Activated CD8-positive, alpha-beta memory T cell treated with anti-CD3 and anti-CD28 coated beads for 4 hours (primary cell): ENCODE results near the gene TM6SF1.
"Not testable (repeated sequence)": the region's sequence is repeated elsewhere in the genome, so short reads cannot be mapped to it uniquely, and the experiment has no call there.

Experiments
- DNase-seq, 2 donors: peaks; one replicate each; pipeline ENCODE4 v3.0.0-alpha.2; 2020; ENCODE audit warnings: low read depth in 2 of 2

The TM6SF1 gene

DNA sequence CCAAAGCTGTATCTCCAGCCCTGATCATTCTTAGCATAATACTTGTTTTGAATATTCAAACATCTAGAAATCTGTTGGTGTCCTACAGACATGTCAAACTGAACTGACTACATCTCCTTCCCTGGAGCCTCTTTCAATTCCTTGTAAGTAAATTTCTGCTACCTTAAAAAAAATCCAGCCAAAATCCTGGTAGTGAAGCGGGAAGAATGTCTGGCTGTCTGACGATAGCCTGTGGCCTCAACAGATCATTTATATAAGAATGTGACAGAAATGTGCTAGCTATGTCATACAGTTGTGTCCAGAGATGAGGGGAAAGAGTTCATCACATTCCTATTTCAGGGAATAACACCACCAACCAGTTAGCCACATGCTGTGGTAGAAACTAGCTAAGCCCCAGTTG lies 18.6 kb upstream of the TM6SF1 start:
- DNase-seq, result no peak

DNA sequence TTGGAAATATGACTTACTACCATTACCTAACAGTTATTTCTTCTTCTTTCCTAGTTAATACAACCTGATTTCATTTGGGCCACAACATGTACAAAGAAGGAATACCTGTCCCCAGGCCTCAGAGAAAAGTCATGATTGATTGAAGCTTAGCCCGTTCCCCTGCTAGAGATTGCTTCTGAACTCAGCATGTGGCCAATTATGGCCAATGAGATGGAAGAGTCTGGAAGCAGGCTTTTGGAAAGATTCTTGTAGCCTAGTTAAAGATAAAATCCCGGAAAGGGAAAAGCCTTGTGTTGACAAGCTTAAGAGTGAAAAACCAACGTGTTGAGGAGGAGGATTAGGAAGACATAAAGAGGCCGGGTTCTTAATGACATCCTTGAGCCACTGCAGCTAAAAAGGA lies 17.0 kb upstream of the TM6SF1 start:
- no peak for DNase-seq

DNA sequence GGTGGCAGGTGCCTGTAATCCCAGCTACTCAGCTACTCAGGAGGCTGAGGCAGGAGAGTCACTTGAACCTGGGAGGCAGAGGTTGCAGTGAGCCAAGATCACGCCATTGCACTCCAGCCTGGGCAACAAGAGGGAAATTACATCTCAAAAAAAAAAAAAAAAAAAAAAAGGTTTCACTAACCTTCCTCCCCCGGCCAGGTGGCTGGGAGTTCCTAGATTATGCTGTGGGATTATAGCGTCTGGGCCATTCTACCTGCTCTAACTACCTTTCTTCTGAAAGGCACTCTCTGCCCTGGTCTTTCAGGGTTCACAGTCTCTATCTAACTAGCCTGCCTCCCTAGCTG lies 15.5 kb upstream of the TM6SF1 start:
- DNase-seq, result not testable (repeated sequence)

DNA sequence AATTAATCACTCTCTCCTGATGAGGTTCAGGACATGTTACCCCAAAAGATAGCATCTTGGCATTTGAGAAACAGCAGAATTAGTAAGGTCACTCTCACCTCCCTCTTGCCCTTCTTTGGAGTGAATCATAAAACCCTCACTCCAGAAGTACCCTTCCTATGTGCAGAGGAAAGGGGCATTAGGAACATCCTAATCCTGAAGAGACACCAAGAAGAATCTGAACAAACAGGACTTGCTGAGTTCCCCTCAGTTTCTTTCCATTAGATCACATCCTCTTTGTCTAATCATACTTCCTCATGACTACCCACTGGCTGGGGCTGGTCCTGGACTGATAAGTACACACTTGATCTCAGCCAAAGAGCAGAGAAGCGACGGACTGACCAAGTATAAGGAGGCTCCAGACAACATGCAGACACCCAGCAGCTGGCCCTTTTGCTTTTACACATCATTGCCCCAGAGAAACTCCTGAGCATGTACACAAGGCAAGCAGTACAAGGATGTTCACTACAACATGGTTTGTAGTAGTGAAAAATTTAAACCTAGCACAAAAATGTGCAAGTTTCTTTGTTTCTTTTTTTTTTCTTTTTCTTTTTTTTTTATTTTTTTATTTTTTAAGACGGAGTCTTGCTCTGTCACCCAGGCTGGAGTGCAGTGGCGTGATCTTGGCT lies 15.0 kb upstream of the TM6SF1 start:
- no peak for DNase-seq

DNA sequence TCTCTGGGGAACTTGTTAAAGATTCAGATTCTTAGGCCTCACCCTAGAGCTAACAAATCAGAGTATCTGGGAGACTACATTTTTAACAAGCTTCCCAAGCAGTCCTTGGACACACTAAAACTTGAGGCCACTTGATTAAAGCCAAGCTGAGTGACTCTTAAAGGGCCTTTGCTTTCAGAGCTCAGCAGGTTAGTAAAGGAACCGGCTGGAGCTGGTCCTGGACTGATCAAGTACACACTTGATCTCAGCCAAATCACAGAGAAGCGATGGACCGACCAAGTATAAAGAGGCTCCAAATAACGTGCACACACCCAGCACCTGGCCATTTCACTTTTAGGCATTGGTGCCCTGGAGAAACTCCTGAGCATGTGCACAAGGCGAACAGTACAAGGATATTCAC lies 12.9 kb upstream of the TM6SF1 start:
- no peak for DNase-seq

DNA sequence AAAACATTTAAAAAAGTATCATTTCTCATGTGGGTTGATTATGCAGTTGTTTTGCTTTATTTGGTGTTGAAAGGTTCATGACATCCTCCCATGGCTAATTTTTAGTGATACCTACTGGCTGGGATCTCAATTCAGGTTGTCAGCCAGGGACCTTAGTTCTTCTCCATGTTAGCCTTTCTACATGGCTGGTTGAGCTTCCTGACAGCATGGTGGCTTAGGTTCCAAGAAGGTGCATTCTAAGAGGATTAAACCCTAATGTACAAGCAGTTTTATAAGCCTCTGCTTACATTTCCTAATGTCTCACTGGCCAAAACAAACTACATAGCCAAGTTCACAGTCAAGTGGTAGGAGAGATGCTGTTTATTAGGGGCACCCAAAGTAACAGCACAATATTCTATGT lies 9.4 kb upstream of the TM6SF1 start:
- DNase-seq, result no peak

DNA sequence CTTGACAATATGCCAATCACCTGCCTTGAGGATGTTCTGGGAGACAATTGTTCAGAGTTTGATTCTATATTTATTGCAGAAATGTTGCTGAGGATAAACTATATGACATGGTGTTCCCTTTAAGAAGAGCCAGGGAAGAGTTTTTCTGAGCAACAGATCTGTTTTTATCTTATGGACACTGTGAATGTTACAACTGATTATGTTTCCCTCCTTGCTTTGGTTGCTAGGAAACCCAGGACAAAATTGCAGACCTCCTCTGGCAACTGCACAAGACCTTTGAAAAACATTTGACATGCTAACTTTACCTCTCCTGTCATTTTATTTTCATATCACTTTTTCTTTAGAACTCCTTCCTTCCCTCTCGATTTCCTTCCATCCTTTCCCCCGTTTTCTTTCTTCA lies 8.2 kb upstream of the TM6SF1 start:
- no peak for DNase-seq

DNA sequence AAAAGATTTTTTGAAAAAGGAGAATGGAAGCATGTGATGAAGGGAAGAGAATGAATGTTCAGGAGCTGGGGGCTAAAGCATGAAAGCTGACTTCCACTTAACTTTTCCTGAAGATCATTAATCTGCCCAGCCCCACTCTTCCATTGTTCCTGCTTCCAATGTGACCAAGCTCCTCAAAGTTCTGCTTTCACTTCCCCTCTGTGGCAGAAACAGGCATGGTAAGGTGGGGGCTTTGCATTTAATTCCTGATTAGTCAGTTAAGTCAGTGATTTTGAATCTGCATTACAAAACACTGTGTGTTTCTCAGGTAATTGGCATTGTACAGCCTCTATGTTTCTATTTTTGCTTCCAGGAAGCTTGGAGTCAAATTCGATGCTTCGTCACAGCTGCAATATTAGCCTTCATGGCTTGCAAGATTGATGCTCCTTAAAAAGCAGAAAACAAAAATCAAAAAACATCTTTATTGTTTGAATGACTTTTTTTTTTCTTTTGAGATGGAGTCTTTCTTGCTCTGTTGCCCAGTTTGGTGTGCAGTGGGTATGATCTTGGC lies 7.3 kb upstream of the TM6SF1 start:
- DNase-seq, result no peak

DNA sequence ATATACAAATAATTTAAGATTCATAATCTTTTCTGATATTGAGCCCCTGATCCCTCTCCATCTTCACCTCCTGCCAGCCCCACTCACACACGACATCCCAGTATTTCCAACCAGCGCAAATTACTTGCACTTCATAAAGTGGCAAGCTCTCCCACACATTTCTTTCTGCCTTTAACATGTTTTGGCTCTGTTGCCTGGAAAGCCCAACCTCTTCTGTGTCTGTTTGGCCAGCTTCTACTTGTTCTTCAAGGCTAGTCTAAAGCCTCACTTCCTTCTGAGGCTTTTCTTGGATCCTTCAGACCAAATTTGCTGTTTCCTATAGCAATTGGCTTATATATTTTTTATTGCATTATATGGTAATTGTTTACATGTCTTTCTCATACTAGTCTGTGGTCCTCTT lies 5.1 kb upstream of the TM6SF1 start:
- DNase-seq, result no peak

DNA sequence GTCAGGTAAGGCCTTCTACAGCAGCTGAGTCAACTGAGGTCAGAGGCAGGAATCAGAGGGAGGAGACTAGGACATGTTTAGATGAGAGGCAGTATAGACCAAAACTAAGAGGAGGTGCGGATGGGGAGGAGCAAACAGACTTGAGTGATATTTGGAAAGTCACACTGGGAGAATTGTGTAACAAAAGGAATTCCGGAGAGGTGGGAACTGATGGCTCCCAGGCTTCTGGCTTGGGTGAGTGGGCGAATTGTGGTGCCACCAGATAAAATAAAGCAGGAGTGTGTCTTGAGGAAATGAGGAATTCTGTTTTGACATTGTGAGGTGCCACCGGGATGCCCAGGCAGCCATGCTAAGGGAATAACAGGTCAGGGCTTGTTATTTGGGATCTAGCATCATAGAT lies 3.3 kb upstream of the TM6SF1 start:
- DNase-seq, result no peak

DNA sequence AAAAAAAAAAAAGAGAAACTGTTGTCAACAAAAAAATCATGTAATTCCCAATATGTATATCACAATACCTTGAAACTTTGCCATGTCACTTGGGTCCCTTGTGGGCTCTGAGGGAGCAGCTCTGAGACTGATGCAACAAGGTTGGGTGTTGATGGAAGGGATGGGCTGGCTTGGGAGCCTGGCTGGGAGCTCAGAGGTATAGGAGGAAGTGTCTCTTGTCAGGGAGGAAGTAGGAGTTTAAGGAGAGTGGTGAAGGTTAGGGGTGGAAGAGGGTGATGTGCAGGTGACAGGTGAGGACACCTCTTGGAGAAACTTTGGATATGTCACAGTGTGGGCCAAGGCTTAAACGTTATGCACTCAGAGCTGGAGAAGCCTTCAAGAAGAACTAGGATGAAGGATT lies 2.0 kb upstream of the TM6SF1 start:
- no peak for DNase-seq

DNA sequence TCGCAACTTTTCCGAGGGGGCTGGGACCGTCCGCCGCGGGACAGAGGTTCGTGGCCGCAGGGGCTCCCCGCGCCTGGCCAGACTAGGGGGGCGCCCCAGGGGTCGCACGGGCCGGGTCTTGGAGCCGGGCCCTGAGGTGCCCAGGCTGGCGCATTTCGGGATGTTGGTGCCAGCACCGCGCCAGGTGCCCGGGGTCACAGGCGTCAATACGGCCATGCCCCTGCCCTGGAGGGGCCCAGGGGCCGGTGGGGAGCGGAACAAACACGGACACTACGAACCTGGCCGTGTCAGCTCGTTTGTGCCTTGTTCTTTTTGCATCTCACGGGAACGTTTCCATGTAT lies 366 bp downstream of the TM6SF1 start:
- no peak for DNase-seq

DNA sequence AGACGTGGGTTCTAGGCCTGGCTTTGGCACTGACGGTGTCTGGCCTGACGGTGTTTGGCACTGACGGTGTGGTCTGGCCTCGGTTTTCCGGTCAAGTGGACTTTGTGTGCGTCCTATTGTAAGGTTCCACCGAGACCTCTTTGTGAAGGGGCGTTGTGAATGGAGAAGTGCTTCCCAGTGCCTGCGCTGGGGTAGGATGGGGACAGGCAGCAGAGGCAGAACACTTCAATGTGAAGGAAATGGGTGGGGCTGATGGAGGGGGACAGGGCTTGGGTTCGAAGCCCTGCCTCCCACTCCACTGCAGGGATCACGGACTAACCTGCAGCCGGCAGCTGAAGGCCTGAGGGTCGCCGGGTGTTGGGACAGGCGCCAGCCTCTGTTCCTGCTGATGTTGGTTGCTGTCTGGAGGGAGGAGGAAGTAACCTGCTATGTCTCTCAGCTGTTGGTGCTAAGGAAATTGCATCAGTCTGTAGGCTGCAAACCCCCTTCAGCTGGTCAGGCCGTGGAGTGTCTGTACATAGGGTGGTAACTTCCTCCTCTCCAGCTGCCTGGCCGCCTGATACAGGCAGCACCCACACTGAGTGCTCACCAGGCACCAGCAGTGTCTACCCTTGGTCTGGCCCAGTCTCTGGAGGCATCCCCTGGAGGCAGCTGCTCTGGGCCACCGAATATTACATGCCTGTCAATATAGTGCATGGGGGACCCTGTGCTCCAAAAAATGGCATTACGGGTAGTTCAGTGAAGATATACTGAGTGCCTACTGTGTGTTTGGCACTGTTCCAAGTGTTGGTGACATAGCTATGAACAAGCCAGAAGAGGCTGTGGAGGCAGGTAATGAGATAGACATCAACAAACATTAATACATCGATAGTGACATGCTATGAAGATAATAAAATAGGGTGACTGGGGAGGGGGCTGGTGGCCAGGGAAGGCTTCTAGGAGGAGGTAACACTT lies 1.1 kb downstream of the TM6SF1 start:
- DNase-seq, result no peak

DNA sequence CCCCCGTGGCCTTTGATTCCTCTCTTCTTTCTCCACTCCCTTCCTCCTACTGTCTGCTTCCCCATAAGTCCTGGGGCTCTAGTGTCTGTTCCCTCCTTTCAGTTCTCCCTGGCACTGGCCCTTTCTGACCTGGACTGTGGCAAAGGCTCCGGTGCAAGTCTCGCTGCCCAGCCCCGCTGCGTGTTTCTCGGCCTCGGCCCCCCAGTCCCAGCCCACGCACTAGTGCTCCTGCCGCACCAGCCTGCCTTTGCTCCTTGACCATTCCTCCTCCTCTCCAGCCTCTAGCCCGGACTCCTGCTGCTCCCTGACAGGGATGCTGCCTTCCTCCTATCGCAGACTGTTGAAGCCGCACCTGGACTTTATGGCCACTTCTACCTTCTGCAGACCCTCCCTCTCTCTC lies 2.1 kb downstream of the TM6SF1 start:
- no peak for DNase-seq

DNA sequence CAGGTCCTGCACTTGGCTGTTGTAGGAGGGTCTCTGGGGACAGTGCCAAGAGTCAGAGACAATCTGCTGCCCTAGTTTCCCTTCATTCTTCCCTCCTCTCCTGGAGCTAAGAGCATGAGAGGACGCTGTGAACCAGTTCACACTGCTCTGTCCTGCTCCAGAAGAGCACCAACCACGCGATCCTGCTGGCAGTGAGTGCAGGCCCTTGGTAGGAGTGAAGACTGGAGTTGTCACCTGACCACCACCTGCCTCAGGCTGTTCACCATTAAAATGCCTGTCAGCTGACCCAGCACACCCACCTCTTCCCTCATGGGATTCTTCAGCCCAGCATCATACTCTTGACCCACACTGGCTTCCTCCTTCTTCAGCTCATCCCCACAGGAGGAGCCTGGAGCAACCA lies 2.9 kb downstream of the TM6SF1 start:
- DNase-seq, result no peak

DNA sequence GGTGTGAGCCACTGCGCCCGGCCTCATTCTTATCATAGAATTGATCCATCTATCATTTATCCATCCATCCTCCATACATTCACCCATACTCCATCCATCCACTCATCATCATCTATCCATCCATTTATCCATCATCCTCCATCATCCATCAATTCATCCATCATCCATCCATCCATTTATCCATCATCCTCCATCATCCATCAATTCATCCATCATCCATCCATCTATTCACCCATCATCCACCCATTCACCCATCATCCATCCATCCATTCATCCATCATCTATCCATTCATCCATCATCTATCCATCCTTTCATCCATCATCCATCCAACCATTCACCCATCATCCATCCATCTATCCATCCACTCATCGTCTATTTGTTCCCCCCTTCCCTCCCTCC lies 3.7 kb downstream of the TM6SF1 start:
- no peak for DNase-seq

DNA sequence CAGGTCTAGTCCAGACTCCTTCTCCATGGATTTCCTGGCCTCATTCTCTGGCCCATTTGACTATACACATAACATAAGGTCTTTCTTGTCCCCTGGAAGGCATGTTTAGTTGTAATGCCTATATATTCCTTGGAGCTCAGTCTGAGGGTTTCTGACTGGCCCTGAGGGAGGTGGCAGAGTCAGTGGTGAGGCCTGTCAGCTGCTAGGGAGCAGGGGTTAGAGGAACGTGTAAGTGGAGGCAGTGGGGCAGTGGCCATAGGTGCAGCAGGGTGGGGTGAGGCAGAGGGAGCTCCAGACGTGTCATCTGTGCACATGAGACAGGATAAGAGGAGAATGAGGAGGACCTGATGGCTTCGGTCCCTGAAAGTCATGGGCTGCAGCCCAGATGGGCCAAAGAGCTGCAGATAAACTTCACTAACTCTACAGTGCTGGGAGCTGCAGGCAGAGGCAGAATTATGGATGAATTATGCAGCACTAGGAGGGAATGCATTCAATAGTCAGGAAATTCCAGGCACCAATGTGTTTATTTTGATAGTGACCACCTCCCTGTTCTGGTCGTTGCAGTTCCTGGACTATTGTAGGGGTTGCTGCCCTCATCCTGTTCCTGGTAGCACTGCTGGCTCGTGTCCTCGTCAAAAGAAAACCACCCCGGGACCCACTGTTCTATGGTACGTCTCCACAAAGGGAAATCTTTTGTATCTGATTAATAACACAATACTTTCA lies 4.9 kb downstream of the TM6SF1 start:
- DNase-seq, result no peak

DNA sequence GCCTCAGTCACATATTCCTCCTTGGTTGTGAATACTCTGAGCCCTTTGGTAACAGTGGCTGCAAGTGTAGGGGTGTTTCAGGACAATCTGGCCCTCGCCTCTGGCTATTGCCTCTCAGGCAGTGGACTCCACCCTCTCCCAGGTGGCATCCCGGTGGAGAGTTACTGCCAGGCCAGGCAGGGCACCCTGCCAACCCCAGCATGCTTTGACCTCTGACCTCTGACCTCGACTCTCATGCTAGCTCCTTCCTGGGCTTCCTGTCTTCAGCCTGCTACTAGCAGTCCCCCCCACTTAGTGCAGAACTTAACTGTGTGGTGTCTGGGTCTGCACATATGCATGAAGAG lies 5.5 kb downstream of the TM6SF1 start:
- no peak for DNase-seq

DNA sequence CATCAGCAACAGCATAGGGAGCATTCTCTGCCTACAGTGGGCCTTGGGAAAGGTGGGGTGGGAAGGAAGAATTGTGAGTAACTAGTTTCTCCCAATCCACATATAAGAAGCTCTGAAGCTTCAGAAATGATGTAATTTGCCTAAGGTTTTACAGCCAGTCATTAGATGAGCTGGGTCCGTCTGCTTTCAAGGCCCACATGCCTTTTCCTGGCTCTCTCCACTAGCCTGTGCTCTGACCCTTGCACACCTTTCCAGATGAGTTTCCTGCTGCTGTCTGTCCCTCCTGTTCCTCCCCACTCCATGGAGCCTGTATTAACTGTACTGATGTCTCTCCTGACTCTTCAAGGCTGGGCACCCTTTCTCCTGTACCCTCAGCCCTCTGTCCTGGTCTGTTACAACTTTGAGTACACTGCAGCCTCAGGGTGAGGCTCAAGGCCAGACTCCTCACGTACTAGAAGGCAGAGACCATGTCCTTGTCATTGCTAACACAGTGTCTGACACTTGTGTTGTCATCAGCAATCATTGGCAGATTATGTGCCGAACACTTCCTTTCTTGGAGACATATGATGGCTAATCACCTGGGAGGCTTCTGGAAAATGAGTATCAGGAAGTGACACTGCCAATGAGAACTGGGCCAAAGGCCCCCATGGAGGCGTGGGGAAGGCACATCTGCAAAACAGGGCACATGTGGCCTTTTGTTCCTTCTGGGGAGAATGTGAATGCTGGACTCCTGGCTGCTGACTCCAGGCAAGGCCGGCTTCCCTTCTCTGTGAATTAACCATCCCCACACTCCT lies 6.6 kb downstream of the TM6SF1 start:
- no peak for DNase-seq

DNA sequence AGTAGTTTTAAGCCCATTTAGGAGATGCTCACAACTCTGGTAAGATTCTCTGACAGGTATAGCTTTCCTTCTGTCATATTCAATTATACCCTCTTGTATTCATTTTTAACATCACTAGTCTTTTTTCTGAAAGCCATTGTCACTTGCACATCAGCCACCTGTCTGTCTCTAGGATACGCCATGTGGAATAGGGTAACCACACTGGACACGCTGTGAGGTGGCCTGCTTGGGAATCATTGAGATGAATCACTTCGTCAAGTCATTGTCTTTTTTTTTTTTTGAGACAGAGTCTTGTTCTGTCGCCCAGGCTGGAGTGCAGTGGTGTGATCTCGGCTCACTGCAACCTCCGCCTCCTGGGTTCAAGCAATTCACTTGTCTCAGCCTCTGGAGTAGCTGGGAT lies 7.4 kb downstream of the TM6SF1 start:
- no peak for DNase-seq

DNA sequence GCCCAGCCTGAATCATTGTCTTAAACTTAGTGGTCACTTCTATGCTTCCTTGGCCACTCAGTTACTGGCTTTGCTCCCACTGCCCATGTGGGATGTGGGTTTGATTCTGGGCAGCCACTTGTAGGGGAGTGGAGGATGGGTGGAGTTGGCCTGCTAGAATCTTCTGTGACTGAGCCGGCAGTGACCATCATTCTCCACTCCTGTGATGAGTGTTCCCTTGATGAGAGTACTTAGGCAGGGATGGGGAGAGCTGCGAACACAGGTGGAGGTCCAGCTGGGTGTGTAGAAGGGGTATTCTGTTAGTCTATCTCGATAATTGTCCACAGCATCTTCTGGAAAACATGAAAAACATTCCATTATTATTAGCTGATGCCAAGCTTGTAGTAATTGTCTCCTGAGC lies 8.0 kb downstream of the TM6SF1 start:
- no peak for DNase-seq
